Rectal smooth muscle tissue (tissue), 1 donor: ENCODE results near the gene RSRC2.
"Not testable (repeated sequence)": the region's sequence is repeated elsewhere in the genome, so short reads cannot be mapped to it uniquely, and the experiment has no call there.

ENCODE experiments used
- H3K27ac ChIP-seq: one replicate; pipeline ENCODE4 v1.7.0; 2013; ENCODE audit warnings: low read depth, low read length, inconsistent platforms
- H3K27me3 ChIP-seq: one replicate; pipeline ENCODE4 v1.7.0; 2013; ENCODE audit warnings: low read length; ENCODE audit not compliant: control insufficient read depth, insufficient read depth
- H3K36me3 ChIP-seq: one replicate; pipeline ENCODE4 v1.7.0; 2013; ENCODE audit warnings: low read length; ENCODE audit not compliant: control insufficient read depth, insufficient read depth
- H3K4me1 ChIP-seq: one replicate; pipeline ENCODE4 v1.7.0; 2013; ENCODE audit warnings: low read length; ENCODE audit not compliant: control insufficient read depth, insufficient read depth
- H3K4me3 ChIP-seq: one replicate; pipeline ENCODE4 v1.7.0; 2013; ENCODE audit warnings: low read length
- H3K9ac ChIP-seq: one replicate; pipeline ENCODE4 v1.7.0; 2013; ENCODE audit warnings: low read length

The RSRC2 gene

DNA sequence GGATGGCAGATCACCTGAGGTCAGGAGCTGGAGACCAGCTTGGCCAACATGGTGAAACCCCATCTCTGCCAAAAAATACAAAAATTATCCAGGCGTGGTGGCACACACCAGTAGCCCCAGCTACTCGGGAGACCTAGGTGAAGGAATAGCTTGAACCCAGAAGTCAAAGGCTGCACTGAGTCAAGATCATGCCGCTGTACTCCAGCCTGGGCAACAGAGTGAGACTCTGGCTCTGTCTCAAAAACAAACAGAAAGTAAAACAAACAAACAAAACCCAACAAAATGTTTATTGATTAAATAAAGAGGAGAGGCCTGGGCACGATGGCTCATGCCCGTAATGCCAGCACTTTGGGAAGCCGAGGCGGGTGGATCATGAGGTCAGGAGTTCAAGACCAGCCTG, 31.5 kb downstream of the RSRC2 start:
- Histone ChIP-seq H3K4me3 (no peak overlapping the region), H3K36me3 (peaks cover 10% of the 10 kb centered on the region), H3K27ac (no peak overlapping the region), H3K4me1 (peaks cover 5% of the 10 kb centered on the region), H3K27me3 (no peaks in the 10 kb centered on the region), H3K9ac (no peak overlapping the region)

GRCh38 chr12:122493222-122493621, 33.5 kb downstream of the RSRC2 start:
- H3K27ac ChIP-seq, H3K27me3 ChIP-seq, H3K4me1 ChIP-seq, H3K9ac ChIP-seq, H3K4me3 ChIP-seq: not testable (repeated sequence)
- peaks cover 13% of the 10 kb centered on the region for H3K36me3 ChIP-seq

- Histone ChIP-seq H3K4me1 (no peaks in the 10 kb centered on the region), H3K27ac (no peak overlapping the region), H3K9ac (no peak overlapping the region), H3K36me3 (peaks cover 18% of the 10 kb centered on the region), H3K4me3 (no peak overlapping the region), H3K27me3 (no peaks in the 10 kb centered on the region)
Observed at GRCh38 chr12:122491991-122492390, 34.7 kb downstream of the RSRC2 start.

GRCh38 chr12:122489038-122489437, 37.7 kb downstream of the RSRC2 start:
- Histone ChIP-seq H3K27me3 (no peaks in the 10 kb centered on the region), H3K36me3 (peaks cover 25% of the 10 kb centered on the region), H3K4me1 (no peaks in the 10 kb centered on the region), H3K4me3 (no peak overlapping the region), H3K27ac (no peak overlapping the region), H3K9ac (no peak overlapping the region)

- H3K27me3 ChIP-seq, H3K4me1 ChIP-seq, H3K27ac ChIP-seq, H3K4me3 ChIP-seq, H3K9ac ChIP-seq: not testable (repeated sequence)
- peaks cover 25% of the 10 kb centered on the region for H3K36me3 ChIP-seq
Observed at GRCh38 chr12:122487807-122488206, 38.9 kb downstream of the RSRC2 start.

DNA sequence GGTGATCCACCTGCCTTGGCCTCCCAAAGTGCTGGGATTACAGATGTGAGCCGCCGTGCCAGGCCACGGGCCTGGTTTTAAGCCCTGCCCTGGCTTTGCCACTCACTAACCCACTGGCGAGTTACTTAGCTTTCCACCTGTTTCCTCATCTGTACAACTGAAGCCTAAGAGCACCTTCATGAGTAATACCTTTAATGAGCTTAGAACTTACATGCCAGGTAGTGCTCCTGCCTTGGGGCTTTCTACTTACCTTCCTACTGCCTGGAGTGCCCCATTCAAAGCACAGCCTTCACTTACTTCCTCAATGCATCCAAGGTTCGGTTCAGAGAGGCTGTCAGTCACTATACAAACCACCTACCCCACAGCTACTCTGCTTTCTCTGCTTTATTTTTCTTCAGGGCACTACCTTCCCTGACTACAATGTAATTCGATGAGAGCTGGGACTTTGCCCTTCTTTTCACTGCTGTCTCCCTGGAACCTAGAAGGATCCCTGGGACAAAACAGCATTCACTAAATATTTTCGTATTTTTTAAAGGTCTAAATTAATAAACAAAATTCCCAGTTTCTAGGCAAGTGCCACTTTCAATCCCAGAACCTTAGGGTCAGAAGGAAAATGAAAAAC, 39.8 kb downstream of the RSRC2 start:
- H3K27me3 ChIP-seq, result no peaks in the 10 kb centered on the region
- no peak overlapping the region for H3K4me3 ChIP-seq
- H3K4me1 ChIP-seq, result no peaks in the 10 kb centered on the region
- H3K27ac ChIP-seq, result no peak overlapping the region
- H3K9ac ChIP-seq, result no peak overlapping the region
- H3K36me3 ChIP-seq, result peaks cover 25% of the 10 kb centered on the region

GRCh38 chr12:122486360-122486759, 40.4 kb downstream of the RSRC2 start:
- H3K27me3 ChIP-seq, H3K4me3 ChIP-seq, H3K4me1 ChIP-seq, H3K9ac ChIP-seq, H3K27ac ChIP-seq: not testable (repeated sequence)
- H3K36me3 ChIP-seq, result peaks cover 22% of the 10 kb centered on the region

GRCh38 chr12:122484385-122484784, 42.4 kb downstream of the RSRC2 start:
- H3K27me3 ChIP-seq, H3K9ac ChIP-seq, H3K27ac ChIP-seq, H3K4me1 ChIP-seq, H3K4me3 ChIP-seq: not testable (repeated sequence)
- peaks cover 28% of the 10 kb centered on the region for H3K36me3 ChIP-seq

GRCh38 chr12:122483969-122484368, 42.8 kb downstream of the RSRC2 start:
- Histone ChIP-seq H3K4me3 (no peak overlapping the region), H3K36me3 (peaks cover 28% of the 10 kb centered on the region), H3K9ac (no peak overlapping the region), H3K27me3 (no peaks in the 10 kb centered on the region), H3K27ac (no peak overlapping the region), H3K4me1 (no peaks in the 10 kb centered on the region)

DNA sequence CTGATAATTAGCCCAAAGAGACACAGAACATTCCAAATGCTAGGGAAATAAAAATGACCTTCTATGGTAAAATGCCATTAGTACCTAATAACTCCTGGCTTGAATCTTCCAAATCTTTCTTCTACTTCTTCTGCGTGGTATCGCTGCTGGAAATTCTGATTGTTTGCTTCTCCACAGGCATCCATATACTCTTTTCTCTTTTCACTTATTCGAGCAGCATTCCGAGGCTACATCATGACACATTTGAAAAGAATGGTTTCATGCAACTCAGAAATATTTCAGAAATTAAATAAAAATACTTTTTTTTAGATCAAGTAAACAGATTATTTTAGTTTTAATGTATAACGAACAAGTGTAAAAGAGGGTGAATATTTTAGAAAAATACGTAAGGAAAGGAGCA, 44.9 kb downstream of the RSRC2 start:
- H3K4me1 ChIP-seq, result no peaks in the 10 kb centered on the region
- no peak overlapping the region for H3K4me3 ChIP-seq
- peaks cover 29% of the 10 kb centered on the region for H3K36me3 ChIP-seq
- no peak overlapping the region for H3K9ac ChIP-seq
- H3K27ac ChIP-seq, result no peak overlapping the region
- no peaks in the 10 kb centered on the region for H3K27me3 ChIP-seq

DNA sequence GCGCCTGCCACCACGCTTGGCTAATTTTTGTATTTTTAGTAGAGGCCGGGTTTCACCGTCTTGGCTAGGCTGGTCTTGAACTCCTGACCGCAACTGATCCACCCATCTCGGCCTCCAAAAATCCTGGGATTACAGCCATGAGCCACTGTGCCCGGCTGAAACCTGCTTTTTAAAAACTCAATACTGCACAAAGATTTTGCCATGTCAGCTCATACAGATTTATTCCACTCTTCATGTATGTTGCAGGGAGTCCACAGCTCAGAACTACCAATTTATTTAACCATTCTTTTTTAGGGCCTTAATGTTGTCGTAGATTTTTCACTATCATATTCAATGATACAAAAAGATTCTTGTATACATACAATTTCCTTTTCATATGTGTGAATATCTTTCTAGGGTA, 46.0 kb downstream of the RSRC2 start:
- H3K27me3 ChIP-seq, result no peaks in the 10 kb centered on the region
- H3K27ac ChIP-seq, result no peak overlapping the region
- no peak overlapping the region for H3K4me3 ChIP-seq
- peaks cover 27% of the 10 kb centered on the region for H3K36me3 ChIP-seq
- no peak overlapping the region for H3K9ac ChIP-seq
- no peaks in the 10 kb centered on the region for H3K4me1 ChIP-seq

DNA sequence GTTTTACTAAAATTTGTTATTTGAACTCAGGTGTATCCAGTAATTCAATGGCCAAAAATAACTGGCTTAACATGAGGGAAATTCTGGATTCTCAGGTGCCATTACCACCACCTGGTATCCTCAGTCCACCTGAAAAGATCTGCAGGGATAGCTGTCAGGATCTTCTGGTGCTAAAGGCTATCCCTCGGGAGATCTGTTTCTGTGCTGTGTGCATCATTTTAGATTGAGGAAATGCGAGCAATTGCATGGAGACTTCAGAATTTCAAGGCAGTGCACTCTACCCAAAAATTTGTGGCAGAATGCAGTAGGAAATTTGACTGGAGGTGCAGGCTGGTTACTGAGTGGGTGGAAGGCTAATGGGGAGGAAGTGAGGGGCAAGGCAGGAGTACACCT, 52.4 kb downstream of the RSRC2 start:
- Histone ChIP-seq H3K27me3 (no peaks in the 10 kb centered on the region), H3K36me3 (peaks cover 22% of the 10 kb centered on the region), H3K9ac (no peak overlapping the region), H3K27ac (no peak overlapping the region), H3K4me1 (no peaks in the 10 kb centered on the region), H3K4me3 (no peak overlapping the region)

DNA sequence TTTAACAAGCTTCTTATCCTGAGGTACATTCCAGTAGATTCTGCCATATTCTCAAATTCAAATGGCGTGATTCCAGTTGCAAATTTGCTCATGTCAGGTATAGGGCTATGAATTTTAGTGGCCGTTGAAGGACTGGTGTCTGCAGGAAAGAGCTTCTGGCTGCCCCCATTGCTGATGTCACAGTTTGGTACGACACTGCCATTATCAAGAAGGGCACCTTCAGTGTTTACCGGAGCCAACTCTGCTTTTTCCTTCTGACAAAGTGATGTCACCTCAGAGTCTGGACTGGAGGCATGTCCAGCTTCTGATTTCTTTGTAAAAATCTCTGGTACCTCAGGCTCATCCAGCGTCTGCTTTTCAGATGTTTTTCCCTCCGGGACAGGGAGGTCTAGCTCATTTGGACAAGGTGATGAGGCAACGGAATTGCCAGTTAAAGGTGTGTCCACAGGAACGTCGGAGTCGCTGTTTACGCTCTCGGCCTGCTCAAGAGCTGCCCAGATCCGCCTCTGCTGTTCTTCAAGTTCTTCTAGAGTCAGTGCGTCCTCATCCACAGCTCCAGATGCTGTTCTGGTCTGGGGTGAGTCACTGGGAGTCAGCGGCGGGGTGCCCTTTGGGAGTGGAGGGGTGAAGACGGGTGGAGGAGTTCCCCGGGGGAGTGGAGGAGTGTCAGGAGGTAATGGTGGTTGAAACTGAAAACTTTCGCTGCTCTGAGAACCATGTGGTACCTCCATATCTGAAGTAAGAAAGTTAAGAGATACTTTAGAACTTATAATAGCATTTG, 53.0 kb downstream of the RSRC2 start:
- Histone ChIP-seq H3K9ac (no peak overlapping the region), H3K36me3 (peaks cover 22% of the 10 kb centered on the region), H3K27ac (no peak overlapping the region), H3K4me1 (no peaks in the 10 kb centered on the region), H3K4me3 (no peak overlapping the region), H3K27me3 (no peaks in the 10 kb centered on the region)
